HEK293T (cell line): ENCODE measurements around the gene MTX1.

Experiments used
- ARNT ChIP-seq: fragments of 450-650 bp; IDR thresholded peaks from 2 replicates; pipeline ENCODE4 v1.6.1; 2017; ENCODE audit warnings: mild to moderate bottlenecking
- BHLHE40 ChIP-seq: fragments of 450-650 bp; IDR thresholded peaks from 2 replicates; pipeline ENCODE4 v1.6.1; 2016; ENCODE audit warnings: mild to moderate bottlenecking, moderate library complexity, borderline replicate concordance
- ELF4 ChIP-seq: fragments of 450-650 bp; IDR thresholded peaks from 2 replicates; pipeline ENCODE4 v1.6.1; 2017; ENCODE audit warnings: antibody characterized with exemption
- FOXK2 ChIP-seq: fragments of 450-650 bp; IDR thresholded peaks from 2 replicates; pipeline ENCODE4 v1.6.1; 2016; ENCODE audit warnings: mild to moderate bottlenecking
- FOXM1 ChIP-seq: fragments of 450-650 bp; IDR thresholded peaks from 2 replicates; pipeline ENCODE4 v1.6.1; 2017; ENCODE audit warnings: mild to moderate bottlenecking, borderline replicate concordance
- HDGF ChIP-seq: fragments of 450-650 bp; IDR thresholded peaks from 2 replicates; pipeline ENCODE4 v1.6.1; 2017; ENCODE audit warnings: antibody characterized with exemption, borderline replicate concordance
- LEF1 ChIP-seq: fragments of 450-650 bp; IDR thresholded peaks from 2 replicates; pipeline ENCODE4 v1.6.1; 2017; ENCODE audit warnings: mild to moderate bottlenecking, borderline replicate concordance
- NFRKB ChIP-seq: fragments of 450-650 bp; IDR thresholded peaks from 2 replicates; pipeline ENCODE4 v1.6.1; 2016; ENCODE audit warnings: mild to moderate bottlenecking, moderate library complexity
- PKNOX1 ChIP-seq: fragments of 450-650 bp; IDR thresholded peaks from 2 replicates; pipeline ENCODE4 v1.6.1; 2016
- SP1 ChIP-seq: fragments of 450-650 bp; IDR thresholded peaks from 2 replicates; pipeline ENCODE4 v1.6.1; 2017
- SUZ12 ChIP-seq: fragments of 450-650 bp; IDR thresholded peaks from 2 replicates; pipeline ENCODE4 v1.6.1; 2016; ENCODE audit warnings: mild to moderate bottlenecking
- TARDBP ChIP-seq: fragments of 450-650 bp; IDR thresholded peaks from 2 replicates; pipeline ENCODE4 v1.6.1; 2016
- ZNF384 ChIP-seq: fragments of 450-650 bp; IDR thresholded peaks from 2 replicates; pipeline ENCODE4 v1.6.1; 2016

DNA sequence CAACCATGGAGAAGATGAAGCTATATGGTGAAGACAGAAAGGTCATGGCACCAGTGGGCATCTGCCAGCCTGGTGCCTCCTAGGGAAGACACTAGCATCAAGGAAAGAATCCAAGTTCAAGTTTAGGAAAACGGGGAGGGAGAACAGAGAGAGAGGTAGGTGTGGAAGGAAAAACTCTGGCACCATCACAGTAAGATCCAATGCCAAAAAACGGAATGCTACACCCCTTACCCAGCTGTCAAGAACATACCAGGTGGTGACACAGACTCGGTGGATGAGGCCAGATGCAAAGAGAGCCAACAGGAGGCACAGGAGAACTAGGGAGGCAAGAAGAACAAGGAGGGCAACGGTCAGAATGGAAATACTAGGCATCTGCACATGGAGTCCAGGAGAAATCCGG is 39.0 kb upstream of the MTX1 start:
- TF ChIP-seq SP1 (no peak), LEF1 (no peak), ARNT (no peak), FOXM1 (no peak), FOXK2 (no peak), ELF4 (no peak), BHLHE40 (no peak), ZNF384 (no peak), PKNOX1 (no peak), NFRKB (no peak), TARDBP (no peak), HDGF (no peak), SUZ12 (no peak)
